Right renal cortex interstitium (tissue), 3 donors: Measurements from ENCODE around the gene DST. TPM values are rescaled to one million over a fixed set of nuclear protein-coding genes. Genes with fewer than 3 reads are reported as not detected.

ENCODE experiments used
- DNase-seq, 3 donors: peaks; one replicate each; pipeline ENCODE4 v3.0.0-alpha.2; 2013; ENCODE audit warnings: low read depth in 3 of 3, low spot score in 2 of 3
- polyA plus RNA-seq, 3 donors: library from polyadenylated mRNA; unstranded; fragments of 120-200 nt; gene quantifications; one replicate each; pipeline ENCODE4 v1.2.1, GENCODE V29; 2013; ENCODE audit not compliant: insufficient read length in 3 of 3

Gene DST
- 100 to 1,000 TPM; 173 to 216 (median 201) TPM for polyA plus RNA-seq

DNA sequence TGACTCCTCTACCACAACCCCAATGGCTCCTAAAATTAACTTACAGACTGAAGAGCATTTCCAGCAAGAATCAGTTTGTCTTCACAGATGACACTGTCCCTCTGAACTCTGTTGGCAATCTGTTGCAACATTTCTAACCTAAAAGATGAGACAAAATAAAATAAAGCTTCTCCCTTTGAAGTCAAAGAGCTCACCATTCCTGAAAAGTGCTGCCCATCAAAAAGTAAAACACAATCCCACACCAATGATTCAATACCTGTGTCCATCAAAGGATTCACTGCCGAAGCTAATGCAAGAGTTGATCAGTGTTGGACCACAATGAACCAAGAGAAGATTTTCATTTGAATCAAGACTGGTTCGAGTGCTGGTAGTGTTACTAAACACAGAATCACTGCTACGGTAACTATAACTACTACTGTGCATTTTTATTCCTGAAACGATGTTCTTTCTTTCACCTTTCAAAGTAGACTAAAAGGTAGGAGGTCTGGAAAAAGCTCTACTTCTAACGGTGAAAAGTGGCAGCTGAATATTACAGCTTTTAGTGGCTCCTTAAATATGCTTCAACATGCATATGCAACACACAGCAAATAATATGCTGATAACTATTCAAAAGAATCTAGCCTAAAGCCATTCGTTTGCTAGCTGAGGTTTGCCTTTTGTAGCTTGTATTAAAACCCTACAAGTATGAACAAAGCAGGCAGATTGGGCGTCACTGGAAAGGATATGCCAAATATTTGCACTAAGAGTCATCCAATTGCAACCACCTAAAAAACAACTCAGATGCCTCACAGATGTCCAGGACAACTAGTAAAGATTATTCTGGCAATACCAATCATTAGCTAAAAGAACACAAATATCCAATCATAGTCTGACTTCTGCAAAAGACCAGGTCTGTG is at the start of gene DST:
TSS of gene DST (minus strand) at position 524 of the 896 bp plus-strand sequence.
- DNase-seq = no peak

DNA sequence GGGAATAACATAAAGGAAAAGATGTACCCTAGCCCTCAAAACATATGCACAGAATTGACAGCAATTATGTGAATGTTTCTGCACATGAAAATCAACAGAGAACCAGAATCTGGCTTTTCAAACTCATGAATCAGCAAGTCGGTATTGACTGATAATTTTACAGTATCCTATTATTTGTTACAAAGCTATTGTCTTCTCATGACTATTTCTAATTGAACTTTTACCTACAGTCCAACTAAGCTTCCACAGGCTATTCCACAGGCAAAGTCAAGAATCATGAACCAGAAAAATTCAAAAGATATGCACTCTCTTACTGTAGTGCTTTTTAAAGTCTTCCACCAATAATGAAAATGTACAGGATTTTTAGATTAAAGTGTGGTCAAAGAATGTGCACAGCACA is 49.1 kb upstream of the DST start:
- no peak for DNase-seq

DNA sequence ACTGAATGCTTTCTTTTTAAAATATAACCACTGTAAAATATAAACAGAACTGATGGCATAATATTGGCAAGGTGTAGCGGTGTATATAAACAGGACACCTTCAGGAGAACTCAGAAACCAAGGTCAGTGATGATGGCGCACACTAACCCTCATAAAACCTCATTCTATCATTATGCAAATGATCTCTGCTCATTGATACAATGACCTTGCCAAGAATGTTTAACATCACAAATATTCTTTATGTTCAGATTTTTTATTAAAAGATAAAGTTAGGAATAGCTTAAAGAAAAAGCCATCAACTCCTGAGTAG is 48.6 kb upstream of the DST start:
- DNase-seq = no peak

DNA sequence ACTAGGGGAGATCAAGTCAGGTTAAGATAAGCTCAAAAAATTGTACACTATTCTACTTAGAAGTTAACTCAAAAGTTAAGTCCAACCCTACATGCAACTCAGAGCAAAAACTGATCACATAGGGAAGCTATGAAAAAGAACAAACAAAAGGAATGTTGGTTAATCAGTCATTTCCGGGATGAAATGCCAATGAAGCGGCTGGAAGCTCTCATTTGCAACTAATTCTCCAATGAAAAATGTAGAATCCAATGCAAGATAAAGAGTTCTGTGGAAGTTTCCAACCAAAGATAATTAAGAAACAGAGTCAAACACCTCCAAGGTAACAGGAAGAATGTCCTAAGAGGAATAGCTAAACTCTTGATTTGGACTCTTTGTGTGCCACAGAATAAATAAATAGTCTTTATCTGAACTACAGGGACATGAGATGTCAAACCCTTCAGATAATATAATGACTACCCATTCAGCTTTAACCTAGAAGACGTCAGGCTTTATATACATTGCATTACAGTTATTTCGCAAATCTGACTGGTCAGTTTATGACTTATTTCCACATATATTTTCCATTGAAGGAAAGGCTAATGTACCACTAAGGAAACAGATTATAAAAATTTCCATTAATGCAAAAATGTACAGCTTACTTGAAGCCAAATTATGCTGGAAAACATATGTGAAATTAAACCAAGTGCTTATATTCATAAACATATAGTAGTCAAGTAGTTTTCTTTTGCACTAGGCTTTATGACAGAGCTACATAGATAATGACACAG is 48.0 kb upstream of the DST start:
- DNase-seq = no peak

DNA sequence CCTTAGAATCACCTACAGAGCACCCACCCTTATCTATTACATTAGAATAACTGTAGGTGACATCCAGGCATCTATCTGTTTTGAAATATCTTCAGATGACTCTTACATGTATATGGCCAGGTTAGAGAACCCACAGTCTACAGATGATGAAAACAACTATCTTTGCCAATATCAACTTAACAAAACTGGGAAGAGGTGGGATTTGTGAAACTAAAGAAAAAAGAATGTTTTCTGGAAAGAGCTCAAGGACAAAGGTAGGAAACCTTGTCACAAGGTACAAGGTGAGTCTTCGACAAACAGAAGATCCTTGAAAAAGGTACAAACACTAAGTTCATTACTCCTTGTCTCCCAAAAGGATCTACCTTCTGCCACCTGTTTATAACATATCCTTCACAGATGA is 47.0 kb upstream of the DST start:
- no peak for DNase-seq

DNA sequence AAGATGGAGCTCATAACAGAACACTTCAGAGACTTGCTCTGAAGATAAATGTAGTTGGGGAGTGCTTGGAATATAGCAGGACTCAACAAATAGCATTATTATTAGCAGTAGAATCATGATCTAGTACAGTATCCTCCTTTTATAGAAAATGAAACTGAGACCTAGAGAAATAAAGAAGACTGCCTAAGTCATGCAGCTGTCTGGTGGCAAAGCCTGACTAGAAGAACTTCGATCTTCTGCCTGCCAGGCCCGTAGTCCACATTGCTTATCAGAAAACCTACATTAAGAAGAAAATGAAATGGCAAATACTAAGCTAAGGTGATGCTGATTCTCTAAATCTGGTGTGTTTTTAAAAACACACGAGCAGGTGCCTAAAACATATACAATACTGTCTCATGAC is 46.4 kb upstream of the DST start:
- no peak for DNase-seq

DNA sequence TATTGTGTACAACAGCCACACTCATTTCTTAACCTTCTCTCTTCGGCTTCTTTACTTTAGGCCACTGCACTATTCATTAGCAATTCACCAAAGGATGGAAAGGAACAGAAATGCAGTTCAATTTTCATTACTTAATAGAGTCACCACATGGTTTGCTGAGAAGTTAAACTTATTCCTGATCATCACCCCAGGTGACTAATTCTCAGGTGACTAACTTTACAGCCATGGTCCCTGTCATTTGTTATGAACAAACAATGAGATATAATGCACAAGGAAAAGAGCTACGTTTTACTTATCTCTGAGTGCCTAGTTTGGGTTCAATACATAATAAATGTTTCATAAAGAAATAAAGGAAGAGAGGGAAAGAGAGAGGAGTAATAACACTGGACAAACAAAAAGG is 45.8 kb upstream of the DST start:
- DNase-seq = no peak

DNA sequence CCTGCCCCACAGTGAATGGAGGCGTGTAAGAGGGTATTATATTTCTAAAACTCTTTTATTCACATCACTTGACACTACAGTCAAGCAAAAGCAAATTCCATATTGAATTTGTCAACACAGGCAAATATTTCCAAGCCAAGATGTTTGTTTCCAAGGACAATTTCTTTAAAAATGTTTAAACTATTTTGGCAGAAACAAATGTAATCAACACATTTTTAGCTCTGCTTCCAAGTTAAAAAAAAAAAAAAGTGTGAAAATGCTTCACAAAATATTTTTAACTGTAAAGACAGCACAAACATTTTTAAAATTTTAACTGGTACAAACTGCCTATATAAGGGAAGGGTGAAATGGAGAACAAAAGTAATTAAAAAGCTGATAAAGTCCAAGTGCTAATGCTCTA is 44.9 kb upstream of the DST start:
- DNase-seq = no peak

DNA sequence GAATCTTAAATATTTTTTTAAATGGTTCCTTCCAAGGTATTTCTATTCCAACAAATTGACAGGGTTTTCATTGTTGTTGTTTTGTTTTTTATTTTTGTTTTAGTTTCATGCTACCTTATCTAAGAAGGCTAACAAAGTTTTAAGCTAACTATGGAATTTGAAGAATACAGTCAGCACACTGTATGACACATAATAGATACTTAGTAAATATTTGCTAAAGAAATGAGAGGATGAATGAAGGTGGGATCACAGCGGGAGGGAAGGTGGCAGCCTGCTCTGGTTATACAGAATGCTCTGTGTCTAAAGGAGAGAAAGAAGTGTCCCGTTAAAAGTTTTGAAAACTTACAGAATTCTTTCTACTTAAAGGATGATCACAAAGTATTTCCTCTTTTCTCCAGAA is 43.7 kb upstream of the DST start:
- no peak for DNase-seq

DNA sequence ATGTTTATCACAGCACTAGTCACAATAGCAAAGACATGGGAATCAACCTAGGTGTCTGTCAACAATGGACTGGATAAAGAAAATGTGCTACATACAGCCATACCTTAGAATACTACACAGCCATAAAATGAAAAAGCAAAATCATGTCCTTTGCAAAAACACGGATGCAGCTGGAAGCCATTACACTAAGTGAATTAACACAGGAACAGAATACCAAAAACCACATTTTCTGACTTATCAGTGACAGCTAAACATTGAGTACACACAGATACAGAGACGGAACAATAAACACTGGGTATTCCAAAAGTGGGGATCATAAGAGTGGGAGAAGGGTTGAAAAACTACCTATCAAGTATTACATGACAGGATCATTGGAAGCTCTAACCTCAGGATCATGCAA is 43.3 kb upstream of the DST start:
- no peak for DNase-seq

DNA sequence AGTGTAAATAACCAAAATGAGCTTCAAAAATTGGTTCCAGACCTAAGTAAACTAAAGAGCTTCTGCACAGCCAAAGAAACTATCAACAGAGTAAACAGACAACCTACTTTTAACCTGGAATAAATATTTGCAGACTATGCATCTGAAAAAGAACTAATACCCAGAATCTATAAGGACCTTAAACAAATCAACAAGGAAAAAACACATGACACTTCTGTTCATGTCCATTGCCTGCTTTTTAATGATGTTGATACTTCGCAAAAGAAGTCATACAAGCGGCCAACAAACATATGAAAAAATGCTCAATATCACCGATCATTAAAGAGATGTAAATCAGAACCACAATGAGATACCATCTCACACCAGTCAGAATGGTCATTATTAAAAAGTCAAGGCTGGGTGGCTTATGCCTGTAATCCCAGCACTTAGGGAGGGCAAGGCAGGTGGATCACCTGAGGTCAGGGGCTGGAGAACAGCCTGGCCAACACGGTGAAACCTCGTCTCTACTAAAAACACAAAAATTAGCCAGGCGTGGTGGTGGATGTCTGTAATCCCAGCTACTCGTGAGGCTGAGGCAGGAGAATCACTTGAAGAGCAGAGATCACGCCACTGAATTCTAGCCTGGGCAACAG is 42.5 kb upstream of the DST start:
- DNase-seq = no peak

DNA sequence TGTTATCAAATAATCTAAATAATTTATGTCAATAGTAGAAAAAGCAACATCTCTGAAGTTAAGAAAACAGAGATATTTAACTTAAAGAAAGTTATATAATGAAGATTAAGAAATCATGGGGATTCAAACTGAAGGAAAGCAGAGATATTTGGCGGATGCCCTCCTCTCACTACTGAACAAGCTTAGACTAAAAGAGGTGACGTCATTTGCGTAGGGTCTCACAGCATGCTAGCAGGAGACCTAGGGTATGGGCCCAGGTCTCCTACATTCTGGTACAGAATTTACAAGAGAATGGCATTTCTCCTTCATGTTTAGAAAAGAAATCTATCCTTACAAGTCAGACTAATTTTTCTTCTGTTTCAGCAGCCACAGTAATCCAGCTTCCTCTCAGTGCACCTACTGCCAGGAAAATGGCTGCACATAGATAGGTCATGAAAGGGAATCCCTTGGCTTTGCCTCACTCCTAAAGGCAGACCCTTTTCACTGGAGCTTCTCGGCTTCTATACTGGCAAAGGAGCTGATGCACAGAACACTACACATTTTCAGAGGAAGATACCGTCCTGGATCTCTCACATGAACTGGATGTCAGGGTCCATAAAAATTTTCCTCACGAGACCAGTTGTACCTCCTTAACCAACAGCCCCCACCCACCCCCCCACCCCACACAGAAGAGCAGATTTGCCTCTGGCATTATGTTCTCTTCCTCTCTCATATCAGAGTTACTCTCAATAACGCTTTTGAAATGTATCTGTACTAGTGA is 41.8 kb upstream of the DST start:
- DNase-seq = no peak

DNA sequence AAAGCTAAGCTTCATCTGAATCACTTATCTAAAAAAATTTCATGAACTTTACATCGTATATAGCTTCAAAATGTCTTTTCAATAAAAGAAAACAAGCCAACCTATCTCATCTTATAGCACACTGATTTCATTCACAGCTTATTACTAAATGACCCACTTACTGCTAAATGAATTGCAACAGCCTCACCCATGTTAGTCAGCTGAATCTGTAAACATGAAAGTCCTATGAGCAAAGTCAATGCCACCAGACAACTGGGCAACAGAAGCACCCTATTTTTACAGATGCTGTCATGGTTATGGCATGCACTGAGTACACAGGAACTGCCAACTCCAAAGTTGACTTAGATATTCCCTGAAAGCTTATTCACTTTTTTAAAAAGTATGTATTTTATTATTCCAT is 41.2 kb upstream of the DST start:
- DNase-seq = no peak

DNA sequence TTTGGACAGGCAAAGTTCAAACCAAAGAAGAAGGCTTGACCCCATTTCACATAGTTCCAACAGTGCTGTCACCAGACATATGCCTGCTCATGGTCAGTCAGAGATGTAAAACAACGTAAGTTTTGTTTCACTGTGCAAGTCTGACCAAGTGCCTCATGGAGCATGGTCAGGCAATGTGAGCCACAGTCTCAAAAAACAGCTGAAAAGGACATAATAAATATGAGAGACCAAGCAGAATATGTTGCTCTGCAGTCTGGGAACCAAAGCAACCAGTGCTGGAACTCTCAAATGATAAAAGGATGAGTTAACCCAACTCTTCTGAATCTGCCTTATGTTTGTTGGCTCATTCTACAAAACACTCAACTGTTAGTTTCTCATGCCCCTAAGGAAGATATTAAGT is 39.9 kb upstream of the DST start:
- no peak for DNase-seq

DNA sequence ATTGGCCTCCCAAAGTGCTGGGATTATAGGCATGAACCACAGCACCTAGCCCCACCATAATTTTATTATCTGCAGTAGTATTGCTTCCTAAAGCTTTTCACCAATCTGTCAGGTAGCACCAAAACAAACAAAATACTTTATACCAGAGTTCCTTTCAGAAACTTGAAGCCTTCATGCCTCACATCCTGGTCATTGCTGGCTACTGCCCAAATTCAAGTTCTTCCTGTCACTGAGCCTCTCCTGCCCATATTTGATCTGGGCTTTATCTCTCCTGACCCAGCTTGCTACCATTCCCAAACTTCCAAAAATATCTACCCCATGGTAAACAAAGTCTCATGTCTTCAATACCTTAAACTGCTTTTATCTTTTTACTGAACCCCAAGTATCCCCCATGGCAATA is 34.9 kb upstream of the DST start:
- DNase-seq = no peak

DNA sequence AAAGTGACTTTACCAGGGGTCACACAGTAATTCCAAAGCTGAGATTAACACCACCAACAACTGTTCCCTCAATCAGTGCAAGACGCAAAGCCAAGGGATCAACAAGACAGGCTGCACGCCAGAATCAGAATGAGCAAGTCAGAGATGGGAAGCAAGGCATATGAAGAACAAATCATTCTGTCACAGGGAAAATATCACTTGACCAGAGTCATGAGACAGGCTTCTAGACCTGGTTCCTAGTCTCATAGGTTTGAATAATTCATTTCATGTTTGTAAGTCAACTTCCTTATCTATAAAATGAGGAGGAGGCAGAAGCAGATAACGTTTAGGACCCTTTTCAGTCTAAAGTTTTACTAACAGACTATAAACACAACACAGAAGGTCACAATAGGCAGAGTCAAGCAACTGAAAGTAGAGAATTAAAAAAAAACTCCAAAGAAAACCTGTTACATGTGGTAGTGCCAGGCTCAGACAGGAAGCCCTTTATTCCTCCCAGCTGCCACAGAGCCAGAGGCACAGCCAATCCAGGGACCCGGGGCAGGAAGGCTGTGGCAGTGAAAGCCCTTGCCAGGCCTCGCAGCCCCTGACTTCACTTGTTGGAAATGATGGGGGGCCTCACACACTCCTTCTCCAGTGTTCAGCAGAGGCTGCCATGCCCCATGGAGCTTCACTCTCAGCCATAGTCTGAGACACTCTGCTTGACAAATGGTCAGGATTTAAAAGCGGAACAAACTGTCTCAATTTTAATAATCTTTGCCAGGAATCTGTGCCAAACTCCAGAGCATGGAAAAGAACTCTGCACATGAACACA is 29.2 kb upstream of the DST start:
- DNase-seq = no peak

DNA sequence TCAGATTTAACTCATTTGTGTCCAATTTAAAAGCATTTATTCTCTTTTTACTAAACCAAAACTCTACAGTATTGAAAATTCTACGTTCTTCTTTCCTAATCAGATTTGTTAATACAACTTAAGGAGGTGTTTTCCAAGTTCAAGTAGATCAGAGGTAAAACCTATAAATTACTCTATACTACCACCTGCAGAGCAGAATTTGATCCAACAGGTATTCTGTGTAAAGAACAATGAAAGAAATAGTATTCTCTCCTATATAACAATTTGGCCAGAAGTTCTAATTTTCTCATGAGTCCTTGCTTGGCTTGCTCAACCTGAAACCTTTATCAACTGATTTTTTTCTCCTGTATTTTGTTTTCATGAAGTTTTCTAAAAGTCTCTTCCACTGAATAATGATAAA is 28.5 kb upstream of the DST start:
- DNase-seq = no peak

DNA sequence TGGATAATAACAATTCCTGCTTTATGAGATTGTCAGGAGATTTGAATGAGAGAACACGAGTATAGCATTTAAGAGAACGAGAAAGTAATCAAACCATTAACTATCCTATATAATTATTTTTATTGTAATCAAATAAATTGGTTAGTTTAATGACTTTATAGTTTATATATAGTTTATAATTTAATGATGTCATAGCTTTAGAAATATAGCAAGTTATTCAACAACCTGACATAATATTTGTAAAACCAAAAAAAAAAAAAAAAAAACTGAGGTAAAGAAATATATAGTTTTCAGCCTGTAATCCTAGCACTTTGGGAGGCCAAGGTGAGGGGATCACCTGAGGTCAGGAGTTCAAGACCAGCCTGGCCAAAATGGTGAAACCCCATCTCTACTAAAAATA is 26.4 kb upstream of the DST start:
- no peak for DNase-seq

DNA sequence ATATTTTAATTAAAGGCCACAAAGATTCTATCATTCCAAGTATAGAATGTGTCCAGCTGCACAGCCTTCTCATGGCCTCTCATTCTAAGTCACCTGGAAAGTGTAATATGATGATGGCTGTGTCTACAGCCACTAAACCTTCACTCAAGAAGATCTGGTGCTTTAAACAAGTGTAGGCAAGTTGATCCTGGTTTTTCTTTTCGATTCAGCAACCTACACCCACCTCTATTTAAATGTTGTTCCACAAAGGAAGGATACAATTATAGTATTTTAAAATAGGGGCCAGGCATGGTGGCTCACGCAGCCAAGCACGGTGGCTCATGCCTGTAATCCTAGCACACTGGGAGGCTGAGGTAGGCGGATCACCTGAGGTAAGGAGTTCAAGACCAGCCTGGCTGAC is 25.5 kb upstream of the DST start:
- DNase-seq = no peak

DNA sequence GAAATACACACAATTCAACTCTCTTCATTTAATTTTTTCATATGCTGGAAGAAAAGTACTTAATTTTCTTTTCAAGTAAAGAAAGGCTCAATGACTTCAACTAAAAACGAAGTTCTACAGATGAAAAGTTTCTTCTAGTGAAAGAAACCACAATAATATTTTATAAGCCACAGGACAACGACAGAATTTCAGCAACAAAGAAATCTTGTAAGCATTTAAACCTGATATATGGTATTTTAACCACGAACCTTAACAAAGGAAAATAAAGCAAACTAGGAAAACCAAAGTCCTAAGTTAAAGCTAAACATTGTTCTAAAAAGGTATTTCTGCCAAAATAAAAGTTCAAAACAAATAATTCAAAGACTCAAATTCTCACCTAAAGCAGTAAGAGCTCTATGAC is 24.6 kb upstream of the DST start:
- no peak for DNase-seq
